ENCODE data around the gene IGSF10.
A peak's percentile ranks its signal among the peaks of the same experiment; 100 is the strongest.

GRCh38 chr3:151439652-151440125 is 21.2 kb downstream of the IGSF10 start:
- TF ChIP-seq CTCF (conservative IDR thresholded peaks at IDR 0.05 in 1 of 2, IDR thresholded peaks at IDR 0.05 in 1 of 2; ENCODE audit: extremely low read depth in 1 of 2, insufficient read depth in 1 of 2, low read depth in 1 of 2, low read length in 2 of 2) (peak; percentile 73 to 80), EZH2 (IDR thresholded peaks at IDR 0.05; ENCODE audit: borderline replicate concordance, low read length) (no peak)
